B cell (primary cell): ENCODE results near the gene PEPD.

Experiments
- EZH2 ChIP-seq: IDR thresholded peaks from 2 replicates; pipeline ENCODE4 v1.6.1; 2012; ENCODE audit warnings: borderline replicate concordance, low read depth, mild to moderate bottlenecking, moderate library complexity, low read length; ENCODE audit not compliant: insufficient read depth, poor library complexity, severe bottlenecking
- TF ChIP-seq, protein P1 (sequence below): fragments of 200-600 bp; IDR thresholded peaks from one replicate; pipeline ENCODE4 v1.8.0; 2022; ENCODE audit warnings: antibody characterized with exemption, mild to moderate bottlenecking

GRCh38 chr19:33530842-33531241 is 9.3 kb upstream of the PEPD start:
- TF ChIP-seq, protein P1, sequence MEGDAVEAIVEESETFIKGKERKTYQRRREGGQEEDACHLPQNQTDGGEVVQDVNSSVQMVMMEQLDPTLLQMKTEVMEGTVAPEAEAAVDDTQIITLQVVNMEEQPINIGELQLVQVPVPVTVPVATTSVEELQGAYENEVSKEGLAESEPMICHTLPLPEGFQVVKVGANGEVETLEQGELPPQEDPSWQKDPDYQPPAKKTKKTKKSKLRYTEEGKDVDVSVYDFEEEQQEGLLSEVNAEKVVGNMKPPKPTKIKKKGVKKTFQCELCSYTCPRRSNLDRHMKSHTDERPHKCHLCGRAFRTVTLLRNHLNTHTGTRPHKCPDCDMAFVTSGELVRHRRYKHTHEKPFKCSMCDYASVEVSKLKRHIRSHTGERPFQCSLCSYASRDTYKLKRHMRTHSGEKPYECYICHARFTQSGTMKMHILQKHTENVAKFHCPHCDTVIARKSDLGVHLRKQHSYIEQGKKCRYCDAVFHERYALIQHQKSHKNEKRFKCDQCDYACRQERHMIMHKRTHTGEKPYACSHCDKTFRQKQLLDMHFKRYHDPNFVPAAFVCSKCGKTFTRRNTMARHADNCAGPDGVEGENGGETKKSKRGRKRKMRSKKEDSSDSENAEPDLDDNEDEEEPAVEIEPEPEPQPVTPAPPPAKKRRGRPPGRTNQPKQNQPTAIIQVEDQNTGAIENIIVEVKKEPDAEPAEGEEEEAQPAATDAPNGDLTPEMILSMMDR: no peak
- no peak for TF ChIP-seq EZH2
